Measurements from ENCODE around the gene INKA1. TPM values are rescaled to one million over a fixed set of nuclear protein-coding genes. Genes with fewer than 3 reads are reported as not detected.

Gene INKA1
- total and polyA plus RNA-seq, 8 donors: 0.55 to 2.0 (median 0.70) TPM

DNA sequence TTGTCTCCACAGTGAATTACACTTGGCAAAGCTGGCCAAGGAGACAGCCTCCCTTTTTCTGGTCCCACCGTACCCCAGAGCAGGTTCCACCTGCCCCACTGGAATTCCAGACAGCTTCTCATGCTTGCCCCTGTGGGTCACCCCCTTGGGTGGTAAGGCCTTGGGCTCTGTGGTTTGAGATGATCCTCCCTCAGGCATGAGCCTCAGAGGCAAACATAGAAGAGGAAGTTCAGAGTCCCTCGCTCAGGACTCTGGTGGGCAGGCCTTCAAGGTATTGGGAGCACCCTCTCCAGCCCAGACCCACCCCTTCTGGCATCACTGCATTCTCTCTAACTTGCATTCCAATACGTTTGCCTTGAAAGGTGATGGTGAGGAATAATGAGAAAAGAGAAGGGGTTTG is 28.3 kb downstream of the INKA1 start:
- WGBS, 2 donors: 79 to 85% methylated on average over 3 of the region's 3 CpGs
- FAIRE-seq: no peak
- H3K4me3 ChIP-seq: no peak overlapping the region
- intact Hi-C loops (cut with DNase I): no loop called here
- H3K9me3 ChIP-seq: no peaks in the 10 kb centered on the region
- no peak for DNase-seq
- no peaks in the 10 kb centered on the region for H3K36me3 ChIP-seq
- H3K27me3 ChIP-seq: no peaks in the 10 kb centered on the region
- H3K4me1 ChIP-seq: no peaks in the 10 kb centered on the region
- ATAC-seq: no peak
- TF ChIP-seq, protein P1, sequence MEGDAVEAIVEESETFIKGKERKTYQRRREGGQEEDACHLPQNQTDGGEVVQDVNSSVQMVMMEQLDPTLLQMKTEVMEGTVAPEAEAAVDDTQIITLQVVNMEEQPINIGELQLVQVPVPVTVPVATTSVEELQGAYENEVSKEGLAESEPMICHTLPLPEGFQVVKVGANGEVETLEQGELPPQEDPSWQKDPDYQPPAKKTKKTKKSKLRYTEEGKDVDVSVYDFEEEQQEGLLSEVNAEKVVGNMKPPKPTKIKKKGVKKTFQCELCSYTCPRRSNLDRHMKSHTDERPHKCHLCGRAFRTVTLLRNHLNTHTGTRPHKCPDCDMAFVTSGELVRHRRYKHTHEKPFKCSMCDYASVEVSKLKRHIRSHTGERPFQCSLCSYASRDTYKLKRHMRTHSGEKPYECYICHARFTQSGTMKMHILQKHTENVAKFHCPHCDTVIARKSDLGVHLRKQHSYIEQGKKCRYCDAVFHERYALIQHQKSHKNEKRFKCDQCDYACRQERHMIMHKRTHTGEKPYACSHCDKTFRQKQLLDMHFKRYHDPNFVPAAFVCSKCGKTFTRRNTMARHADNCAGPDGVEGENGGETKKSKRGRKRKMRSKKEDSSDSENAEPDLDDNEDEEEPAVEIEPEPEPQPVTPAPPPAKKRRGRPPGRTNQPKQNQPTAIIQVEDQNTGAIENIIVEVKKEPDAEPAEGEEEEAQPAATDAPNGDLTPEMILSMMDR (IDR thresholded peaks at IDR 0.05): no peak
- no peak overlapping the region for H3K27ac ChIP-seq

- ATAC-seq: peak; percentile 84 to 98 (median 95)
- H3K27me3 ChIP-seq: no peaks in the 10 kb centered on the region
- TF ChIP-seq, protein P1 (IDR thresholded peaks at IDR 0.05): peak; percentile 69 to 79 (median 76)
- no peak for FAIRE-seq
- H3K9me3 ChIP-seq: no peaks in the 10 kb centered on the region
- H3K36me3 ChIP-seq: no peaks in the 10 kb centered on the region
- peak; percentile 59 to 87 (median 76) for DNase-seq
- intact Hi-C loops (cut with DNase I): loop anchor here in 1 of 3 donors (5.0 kb wide), 1 partner anchor 37 kb away; the partner anchor contains the start of gene INKA1
- 41 to 45% methylated on average over 6 of the region's 6 CpGs for WGBS, 2 donors
- H3K4me1 ChIP-seq: no peaks in the 10 kb centered on the region
- no peak overlapping the region for H3K27ac ChIP-seq
- H3K4me3 ChIP-seq: no peak overlapping the region
Observed at GRCh38 chr3:49839193-49839809, 36.2 kb downstream of the INKA1 start.

DNA sequence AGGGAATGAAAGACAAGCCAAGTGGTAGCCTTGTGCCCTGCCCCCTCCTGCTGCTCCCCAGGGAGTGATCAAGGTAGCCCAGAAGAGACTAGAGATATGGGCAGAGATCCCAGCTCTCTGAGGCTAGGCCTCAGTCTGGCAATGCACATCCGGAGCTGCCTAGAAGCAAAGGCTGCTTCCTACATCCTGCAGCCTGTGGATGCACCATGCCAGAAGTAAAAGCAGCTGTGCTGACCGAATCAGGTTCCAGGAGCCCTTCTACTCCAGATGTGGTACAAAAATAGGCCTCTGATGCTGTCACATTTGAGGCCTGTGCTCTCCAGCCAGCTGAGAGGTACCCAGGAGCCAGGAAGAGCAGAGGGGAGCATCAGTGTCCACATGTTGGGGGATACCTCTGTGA is 37.3 kb downstream of the INKA1 start:
- Histone ChIP-seq H3K4me1 (no peaks in the 10 kb centered on the region), H3K9me3 (no peaks in the 10 kb centered on the region), H3K36me3 (no peaks in the 10 kb centered on the region), H3K4me3 (no peak overlapping the region), H3K27ac (no peak overlapping the region), H3K27me3 (no peaks in the 10 kb centered on the region)
- DNase-seq (no peak), FAIRE-seq (no peak), ATAC-seq (no peak)
- TF ChIP-seq, protein P1 (IDR thresholded peaks at IDR 0.05): no peak
- intact Hi-C loops (cut with DNase I): loop anchor here in 2 of 3 donors (5.0 to 10.0 kb wide), 3 partner anchors 33 to 138 kb away; no protein-coding TSS in a partner anchor
- 75 to 82% methylated on average over 2 of the region's 2 CpGs for WGBS, 2 donors

DNA sequence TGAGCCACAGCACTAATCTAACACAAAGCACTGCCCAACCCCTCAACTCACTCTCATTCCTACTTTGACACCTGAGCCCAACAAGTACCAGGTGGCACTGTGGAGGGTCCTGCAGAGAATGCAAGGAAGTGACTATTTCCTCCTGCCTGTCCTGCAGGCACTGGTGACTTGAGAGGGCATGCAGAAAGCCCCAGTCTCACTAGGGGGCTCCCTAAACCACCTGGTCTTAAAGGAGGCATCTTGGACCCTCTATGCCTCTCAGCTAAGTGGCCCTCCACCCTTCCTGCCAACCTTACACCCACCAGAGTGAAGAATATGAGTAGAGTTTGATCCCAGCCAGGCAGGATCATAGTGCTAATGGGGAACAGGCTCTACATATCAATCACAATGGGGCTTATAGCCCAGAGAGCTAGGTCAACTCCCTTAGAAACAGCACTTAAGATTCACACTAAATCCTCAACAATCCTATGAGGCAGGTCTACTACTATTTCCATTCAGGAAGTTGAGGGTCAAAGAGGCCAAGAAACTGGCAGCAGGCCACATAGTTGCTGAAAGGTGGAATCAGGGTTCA is 38.1 kb downstream of the INKA1 start:
- FAIRE-seq: no peak
- no peaks in the 10 kb centered on the region for H3K36me3 ChIP-seq
- intact Hi-C loops (cut with DNase I): loop anchor here in 2 of 3 donors (5.0 to 10.0 kb wide), 3 partner anchors 34 to 139 kb away; no protein-coding TSS in a partner anchor
- H3K4me3 ChIP-seq: no peak overlapping the region
- DNase-seq: no peak
- H3K4me1 ChIP-seq: no peaks in the 10 kb centered on the region
- no peaks in the 10 kb centered on the region for H3K9me3 ChIP-seq
- ATAC-seq: no peak
- H3K27me3 ChIP-seq: no peaks in the 10 kb centered on the region
- no peak overlapping the region for H3K27ac ChIP-seq
- TF ChIP-seq, protein P1 (IDR thresholded peaks at IDR 0.05): no peak

- Histone ChIP-seq H3K9me3 (no peaks in the 10 kb centered on the region), H3K36me3 (no peaks in the 10 kb centered on the region), H3K27ac (no peak overlapping the region), H3K4me3 (no peak overlapping the region), H3K4me1 (no peaks in the 10 kb centered on the region), H3K27me3 (no peaks in the 10 kb centered on the region)
- intact Hi-C loops (cut with DNase I): loop anchor here in 2 of 3 donors (5.0 to 10.0 kb wide), 3 partner anchors 35 to 140 kb away; no protein-coding TSS in a partner anchor
- no peak for DNase-seq
- 95 to 96% methylated on average over 7 of the region's 7 CpGs for WGBS, 2 donors
- no peak for FAIRE-seq
- no peak for ATAC-seq
- TF ChIP-seq, protein P1 (IDR thresholded peaks at IDR 0.05): no peak
Observed at GRCh38 chr3:49841806-49842205, 38.7 kb downstream of the INKA1 start.
